GM18520 (cell line): ENCODE results near the gene SLC9A7.

ENCODE experiments used
- ATAC-seq: cut with Tn5 transposase; IDR thresholded peaks from one replicate; pipeline ENCODE4 v1.9.1; 2021; ENCODE audit not compliant: unreplicated experiment

The SLC9A7 gene

DNA sequence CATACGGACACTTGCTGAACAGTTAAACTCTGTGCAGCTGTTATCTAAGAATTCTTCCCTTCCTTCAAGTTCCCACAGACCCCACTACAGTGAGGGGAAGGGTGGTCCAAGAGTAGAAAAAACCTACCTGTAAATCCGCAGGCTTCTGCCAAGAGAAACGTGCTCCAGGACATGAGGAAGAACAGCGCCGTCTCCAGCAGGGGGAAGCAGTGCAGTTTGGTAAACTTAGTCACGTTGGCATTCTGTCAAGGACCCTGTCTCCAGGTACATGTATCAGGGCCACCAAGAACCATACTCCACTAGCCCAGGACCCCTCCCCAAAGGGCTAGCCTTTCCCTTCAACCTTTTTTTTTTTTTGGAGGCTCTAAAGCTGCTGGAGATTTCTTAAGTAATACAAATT, 105.4 kb downstream of the SLC9A7 start:
- no peak for ATAC-seq

DNA sequence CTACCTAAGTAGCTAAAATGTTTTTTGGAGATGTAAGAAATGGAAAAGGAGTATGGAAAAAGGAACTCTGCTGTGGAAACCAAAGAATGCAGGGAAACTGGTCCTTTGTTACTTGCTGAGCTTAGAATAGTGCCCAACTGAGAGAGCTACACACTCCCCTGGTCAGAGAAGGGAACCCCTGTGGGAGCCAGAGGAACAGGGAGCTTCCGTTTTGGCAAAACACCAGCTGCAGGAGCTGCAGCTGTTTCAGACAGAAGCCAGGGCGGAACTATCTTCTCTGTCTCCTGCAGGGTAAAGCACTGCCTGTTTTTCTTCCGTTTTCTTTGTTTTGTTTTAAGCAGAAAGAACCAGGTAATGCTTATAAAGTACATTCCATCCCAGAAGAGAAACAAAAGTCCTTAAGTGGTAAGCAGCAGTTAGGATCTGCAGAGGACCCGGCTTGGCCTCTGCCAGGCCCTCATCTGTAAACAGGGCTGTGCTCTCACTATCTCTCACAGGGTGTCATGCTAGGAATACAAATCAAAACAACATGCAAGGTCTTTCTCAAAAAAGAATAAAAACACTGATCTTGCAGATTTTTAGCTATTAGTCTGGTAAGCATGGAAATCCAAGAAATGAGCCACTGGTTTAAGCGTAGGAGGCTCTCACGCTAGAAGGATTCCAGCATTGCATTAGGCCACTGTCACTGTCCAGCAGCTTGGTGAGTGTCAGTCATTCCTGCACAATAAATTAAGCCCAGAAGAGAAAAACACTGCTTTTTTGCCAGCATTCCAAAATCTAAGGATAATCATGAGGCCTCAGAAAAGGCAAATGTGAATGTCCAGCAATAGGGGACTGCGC, 109.3 kb downstream of the SLC9A7 start:
- no peak for ATAC-seq

DNA sequence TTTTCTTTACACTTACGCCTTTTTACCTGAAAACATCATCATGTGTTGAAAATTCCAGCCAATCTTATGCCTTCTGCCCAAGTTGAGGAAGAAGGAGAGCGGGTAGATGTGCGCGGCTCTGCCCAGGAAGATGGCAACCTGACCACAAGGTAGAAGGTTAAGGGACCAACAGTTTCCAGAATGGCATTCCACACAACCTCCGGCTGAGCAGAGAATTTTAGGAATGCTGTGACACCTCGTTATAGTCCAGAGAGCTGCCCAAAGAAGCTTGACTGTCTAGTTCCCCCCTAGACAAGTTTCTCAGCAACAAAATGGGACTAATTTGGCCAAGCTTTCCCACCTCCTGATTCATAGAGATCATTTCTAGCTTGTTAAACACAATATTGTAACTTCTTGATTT, 110.3 kb downstream of the SLC9A7 start:
- no peak for ATAC-seq

DNA sequence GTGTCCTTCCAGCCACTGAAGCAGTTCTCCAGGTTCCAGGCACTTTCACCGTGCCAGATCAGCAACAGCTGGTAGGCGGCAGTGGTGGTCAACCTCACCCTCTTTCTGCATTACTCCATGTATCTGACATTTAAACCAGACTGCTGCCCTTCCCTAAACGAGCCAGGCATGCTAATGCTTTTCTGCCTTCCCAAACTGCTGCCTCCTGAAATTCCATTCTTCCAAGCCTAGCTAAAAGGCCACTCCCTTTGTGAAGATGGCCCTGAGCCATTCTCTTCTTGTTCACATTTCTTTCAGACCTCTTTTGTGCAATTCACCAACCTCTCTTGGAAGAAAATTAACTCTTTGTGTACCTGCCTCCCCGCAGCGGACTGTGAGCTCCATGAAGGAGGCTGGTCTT, 111.7 kb downstream of the SLC9A7 start:
- ATAC-seq = no peak

DNA sequence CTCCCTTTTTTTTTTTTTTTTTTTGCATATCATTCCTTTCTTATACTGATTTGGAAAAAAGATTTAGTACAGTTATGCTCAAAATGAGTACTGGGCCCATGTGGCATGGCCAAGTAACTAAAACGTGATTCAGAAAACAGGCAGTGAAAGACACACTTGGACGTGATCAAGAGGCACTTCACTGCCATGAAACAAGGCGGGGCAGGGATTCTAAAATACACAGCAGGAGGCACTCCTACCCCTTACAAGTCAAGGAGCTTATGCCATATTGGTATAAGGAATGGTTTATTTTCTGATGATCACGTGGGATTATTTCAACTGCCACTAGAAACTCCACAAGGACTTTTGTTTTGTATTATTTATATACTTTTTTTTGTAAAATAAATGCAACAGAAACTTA, 113.3 kb downstream of the SLC9A7 start:
- ATAC-seq = no peak

DNA sequence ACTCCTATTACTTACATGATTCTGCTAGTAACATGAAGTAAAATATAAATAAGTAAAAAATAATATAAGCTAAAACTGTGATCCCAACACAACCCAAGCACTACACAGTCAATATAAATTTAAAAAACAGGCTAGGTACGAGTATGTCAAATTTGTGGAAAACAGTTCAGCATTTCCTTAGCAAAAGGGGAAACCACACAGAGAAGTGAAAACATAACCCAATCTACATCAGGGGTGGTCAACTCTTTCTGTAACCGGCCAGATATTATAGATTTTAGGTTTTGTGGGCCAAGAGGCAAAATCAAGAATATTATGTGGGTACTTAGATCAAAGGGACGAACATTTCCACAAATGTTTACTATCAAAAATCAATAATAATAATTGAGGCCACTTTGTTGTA, 115.3 kb downstream of the SLC9A7 start:
- no peak for ATAC-seq

DNA sequence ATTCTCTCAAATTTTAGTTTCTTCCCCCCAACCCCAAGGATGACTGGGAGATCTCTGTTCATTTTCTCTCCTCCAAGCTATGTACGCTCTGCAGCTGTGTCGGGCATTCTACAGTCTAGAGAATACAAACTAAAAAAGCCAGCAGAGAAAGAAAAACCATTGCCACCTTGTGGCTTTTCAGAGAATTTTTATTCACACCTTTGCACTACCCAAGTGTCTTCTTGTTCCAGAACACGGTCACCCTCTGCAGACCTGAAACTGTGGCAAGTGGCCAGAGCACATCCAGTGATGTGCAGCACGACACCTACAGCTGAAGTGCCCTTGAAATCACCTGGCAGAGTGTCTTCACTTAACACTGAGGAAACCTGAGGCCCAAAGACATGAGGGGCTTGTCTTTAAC, 116.8 kb downstream of the SLC9A7 start:
- ATAC-seq = no peak

DNA sequence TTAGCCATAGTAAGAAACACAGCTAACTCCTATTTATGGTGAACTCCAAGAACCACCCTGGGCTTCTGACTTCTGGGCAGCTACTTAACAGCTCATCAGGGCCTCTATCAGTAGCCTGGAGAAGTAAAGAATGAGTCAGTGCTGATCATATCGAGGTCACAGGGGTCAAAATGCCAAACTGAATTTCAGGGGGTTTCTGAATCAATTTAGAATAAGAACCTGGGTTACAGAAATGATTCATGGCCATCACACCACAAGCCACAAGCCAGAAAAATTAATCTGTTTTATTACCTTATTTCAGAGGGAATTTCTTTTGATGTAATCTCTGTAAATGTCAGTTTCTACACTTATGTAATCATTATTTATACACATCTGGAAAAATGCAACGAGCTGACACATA, 121.0 kb downstream of the SLC9A7 start:
- ATAC-seq = peak; percentile 49

DNA sequence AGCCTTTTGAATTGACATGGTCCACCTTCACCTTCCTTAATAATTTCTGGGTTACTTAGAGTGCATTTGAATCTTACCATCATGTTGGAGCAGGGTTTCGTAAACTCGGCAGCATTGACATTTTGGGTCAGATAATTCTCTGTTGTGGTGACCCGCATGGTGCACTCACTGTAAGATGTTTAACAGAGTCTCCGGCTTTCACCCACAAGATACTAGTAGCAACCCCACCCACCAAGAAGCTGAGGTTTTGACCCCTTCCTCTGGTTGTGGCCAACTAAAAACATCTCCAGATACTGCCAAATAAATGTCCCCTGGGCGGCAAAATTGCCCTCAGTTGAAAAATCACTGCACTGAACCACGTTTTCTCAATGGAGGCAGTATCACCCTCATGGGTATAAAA, 122.7 kb downstream of the SLC9A7 start:
- ATAC-seq = no peak

DNA sequence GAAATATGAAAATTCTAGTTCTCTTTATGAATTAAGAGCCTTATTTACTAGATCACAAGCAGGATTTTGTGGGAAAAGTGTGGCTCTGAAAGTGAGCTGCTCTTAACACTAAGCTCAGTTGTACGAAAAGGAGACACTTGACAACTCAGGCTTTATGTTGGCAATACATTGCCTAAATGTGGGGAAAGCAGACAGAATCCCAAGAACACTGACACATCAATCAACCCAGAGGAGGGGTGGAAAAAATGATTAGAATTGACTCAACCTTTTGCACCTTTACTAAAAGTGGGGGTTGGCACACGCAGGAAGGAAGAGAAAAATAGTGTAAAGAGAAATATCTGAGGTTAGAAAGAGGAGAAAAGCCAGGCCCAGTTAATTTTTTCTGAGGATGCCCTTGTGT, 123.7 kb downstream of the SLC9A7 start:
- no peak for ATAC-seq

DNA sequence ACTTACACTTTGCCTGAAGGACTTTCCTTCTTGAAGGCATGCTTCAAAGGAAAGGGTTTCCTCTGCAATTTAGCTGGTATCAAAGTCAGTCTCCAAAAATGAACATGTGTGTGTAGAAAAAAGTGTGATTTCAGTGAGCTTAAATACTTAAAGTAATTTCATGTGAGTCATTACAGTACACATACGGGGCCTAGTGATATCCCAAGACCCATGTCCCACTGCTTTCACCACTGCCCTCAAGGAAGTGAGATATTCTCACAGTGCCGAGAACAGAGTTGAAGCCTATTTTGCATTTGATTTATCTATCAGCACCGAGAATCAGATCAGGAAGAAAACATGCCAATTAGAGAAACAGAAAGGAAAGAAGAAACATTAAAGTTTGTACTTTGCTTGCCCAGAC, 124.3 kb downstream of the SLC9A7 start:
- no peak for ATAC-seq

DNA sequence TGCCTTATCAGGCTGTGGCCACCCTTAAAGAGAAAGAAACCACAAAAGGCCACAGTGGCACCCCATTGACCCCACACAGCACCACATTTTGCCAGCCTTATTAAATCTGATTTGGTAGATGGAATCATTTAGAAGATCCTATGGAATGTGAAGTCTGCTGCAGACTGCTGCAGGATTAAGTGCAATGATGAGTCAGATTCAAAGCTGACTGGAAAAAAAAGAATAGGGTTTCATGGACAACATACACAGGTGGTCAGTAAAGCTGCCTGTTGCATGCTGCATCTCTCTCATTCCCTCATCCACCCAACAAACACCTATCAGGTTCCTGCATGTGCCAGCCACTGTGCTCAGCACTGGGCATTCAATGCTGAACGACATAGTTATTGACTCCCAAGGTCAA, 128.8 kb downstream of the SLC9A7 start:
- ATAC-seq = no peak

DNA sequence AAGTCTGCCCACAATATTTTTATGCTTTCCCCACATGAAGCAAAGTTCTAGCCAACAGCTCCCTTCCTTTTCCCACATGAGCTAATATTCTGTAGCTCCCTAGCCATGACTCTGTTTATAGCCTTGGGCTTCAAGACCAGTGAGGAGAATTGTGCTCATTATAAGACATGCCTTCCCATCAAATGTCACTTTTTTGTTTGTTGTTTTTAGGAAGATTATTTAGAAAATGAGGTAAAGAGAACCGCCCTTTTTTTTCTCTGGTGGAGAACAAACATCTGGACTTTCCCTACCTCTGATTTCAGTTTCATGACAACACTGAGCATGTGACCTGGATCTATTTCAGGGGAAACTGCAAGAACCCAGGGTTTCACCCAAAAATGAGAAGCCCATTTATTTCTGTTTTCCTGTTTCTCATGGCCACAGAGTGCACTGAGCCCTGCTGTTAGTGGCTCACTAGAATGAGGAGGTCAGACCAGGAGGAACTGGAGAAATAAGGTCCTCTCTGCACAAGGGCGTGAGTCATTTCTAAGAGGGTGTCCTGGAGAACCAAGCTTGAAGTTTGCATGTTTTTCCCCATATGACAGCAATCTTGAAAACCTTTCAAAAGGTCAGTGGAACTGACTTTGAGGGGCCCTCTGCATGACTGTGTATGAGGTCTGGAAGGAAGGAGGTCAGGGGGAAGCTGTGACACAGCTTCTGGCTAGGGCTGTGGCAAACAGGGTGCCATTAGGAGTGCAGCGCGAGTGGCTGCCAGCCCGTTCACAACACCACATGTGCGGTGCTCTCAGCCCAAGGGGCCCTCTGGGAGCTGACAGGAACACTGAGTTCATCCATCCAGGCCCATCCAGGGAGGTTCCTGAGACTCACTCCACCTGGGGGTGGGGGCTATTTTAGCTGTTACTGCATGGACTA, 130.2 kb downstream of the SLC9A7 start:
- peak; percentile 77 for ATAC-seq

DNA sequence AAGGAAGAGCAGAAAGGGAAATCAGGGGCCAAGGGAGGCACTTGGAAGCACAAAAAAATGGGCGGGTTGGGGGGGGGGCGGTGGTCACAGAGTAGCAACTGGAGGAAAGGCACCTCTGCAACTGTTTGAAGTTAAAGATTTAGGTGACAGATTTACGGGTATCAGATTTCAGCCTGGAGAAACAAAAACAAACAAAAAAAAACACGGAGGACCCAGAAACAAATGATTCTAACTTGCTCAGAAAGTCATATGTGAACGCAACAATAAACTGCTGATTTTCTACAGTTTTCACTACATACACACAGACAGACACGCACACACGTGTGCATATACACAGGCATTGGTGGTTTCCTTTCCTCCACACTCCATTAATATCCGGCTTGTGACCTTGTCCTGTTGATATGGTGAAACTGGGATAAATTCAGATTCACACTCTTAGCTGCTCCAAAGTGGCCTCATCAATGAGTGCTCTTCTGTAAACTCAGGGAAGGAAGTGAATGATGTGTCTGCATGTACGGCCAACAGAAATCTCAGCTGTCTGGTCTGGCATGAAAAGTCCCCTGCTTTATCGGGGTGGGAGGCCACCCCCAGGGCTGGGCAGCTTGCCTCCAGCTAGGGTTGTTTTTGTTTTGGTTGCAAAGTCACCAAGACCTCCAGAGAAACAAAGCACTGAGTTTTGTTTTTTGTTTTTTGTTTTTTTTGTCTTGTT, 131.1 kb downstream of the SLC9A7 start:
- ATAC-seq = peak; percentile 10

DNA sequence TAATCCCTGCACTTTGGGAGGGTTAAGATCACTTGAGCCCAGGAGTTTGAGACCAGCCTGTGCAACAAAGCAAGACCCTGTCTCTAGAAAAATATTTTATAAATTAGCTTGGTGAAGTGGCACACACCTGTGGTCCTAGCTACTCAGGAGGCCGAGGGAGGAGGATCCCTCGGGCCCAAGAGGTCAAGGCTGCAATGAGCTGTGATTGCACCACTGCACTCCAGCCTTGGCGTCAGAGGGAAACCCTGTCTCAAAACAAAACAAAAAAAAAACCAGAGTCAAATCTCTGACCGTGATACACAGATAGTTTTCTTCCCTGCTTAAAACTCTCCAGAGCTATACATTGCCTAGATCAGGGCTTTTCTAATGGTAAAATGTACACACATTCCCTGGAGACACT, 131.9 kb downstream of the SLC9A7 start:
- no peak for ATAC-seq

DNA sequence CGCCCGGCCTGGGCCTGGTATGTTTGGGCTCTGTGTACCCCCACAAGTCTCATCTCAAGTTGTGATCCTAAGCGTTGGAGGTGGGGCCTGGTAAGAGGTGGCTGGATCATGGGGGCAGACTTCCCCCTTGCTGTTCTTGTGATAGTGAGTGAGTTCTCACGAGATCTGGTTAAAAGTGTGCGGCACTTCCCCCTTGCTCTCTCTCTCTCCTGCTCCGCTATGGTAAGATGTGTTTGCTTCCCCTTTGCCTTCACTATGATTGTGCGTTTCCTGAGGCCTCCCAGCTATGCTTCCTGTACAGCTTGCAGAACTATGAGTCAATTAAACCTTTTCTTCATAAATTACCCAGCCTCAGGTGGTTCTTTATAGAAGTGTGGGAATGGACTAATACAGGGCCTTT, 132.4 kb downstream of the SLC9A7 start:
- no peak for ATAC-seq

DNA sequence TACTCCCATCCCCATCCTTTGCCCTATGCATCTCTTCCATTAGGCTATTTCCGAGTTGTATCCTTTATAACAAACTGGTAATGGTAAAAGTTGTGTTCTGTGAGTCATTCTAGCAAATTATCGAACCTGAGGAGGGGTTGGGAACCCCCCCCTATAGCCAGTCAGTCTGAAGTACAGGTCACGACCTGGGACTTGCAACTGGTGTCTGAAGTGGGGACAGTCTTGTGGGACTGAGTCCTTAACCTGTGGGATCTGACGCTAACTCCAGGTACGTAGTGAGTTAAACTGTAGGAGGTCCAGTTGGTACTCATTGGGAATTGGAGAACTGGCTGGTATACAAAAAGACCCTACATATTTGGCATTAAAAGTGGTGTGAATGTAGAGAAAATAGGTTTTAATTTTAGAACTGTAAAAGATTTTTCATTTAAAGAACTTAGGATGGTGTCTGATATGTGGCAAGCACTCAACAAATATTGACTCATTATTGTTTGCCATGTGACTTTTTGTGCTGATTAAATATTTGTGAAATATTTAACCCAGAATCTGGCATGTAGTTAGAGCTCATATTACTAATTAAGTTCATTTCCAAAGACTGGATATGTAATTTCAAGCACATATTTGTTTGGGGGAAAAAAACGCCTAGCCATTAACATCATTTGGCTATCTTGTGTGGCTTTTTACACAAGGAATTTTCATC, 134.7 kb downstream of the SLC9A7 start:
- no peak for ATAC-seq

DNA sequence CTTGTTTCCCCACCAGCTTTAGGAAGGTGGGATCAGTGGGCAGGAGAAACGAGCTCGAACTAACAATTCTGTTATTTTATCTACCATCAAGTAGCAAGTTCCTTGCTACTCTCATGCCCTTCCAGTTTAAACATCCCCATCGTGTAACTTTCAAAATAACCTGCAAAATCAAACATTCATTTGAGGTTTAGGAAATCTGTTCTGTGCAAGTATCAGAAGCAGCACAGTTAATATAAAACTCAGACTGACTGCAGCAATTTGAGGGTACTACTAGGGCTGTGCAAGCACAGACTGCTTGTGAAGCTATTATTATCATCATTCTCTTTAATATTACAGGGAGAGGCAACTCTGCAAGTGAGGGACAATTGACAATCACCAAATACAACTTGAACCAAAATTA, 137.3 kb downstream of the SLC9A7 start:
- ATAC-seq = no peak

DNA sequence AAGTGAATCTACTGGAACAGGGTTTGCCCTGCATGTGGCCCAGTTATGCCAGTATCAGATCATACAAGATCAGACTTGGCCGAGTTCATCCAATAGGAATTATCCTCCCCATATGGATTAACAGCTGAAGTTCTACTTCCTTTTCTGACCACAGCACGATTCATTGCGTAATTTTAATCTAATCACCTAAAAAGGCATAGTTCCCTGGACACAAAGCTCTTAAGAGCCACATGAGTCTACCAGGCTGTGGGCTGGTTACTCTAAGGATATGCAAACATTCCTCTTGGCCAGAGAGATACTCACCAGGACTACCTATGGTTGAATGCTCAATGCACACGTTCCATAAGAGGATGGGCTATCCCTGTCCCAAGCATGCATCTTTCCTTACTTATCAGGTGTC, 138.4 kb downstream of the SLC9A7 start:
- ATAC-seq = no peak

DNA sequence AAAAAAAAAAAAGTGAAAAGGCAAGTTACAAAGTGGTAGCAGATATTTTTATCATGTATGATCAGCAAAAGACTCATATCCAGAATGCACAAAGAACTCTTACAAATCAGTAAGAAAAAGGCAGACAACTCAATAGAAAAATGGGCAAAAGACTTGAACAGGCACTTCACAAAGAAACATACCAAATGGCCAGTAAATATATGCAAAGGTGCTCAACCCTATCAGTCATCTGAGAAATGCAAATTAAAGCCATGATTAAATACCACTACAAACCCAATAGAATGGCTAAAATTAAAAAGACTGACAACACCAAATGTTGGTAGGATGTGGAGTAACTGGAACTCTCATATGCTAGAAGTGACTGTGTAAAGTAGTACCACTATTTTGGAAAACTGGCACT, 140.0 kb downstream of the SLC9A7 start:
- no peak for ATAC-seq

DNA sequence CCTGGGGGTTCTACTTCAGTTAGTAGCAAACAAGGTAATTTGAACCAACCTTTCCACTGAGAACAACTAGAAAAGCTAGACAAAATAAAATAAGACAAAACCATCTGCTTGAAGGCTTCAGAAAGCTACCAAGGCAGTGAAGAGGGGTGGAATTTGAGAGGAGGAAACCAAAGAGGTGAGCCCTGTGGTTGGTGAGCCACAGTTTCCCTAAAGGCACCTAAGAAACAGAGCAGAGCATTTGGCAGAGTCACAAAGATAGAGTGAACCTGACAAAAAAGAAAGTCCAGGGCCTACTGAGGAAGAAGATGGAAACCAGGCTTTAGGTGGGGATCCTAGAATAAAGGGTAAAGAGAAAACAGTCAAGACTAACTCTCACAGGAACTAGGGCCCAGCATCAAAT, 141.0 kb downstream of the SLC9A7 start:
- ATAC-seq = no peak
